HepG2 (cell line): ENCODE data around the gene SMAP1. TPM values are rescaled to one million over a fixed set of nuclear protein-coding genes. Genes with fewer than 3 reads are reported as not detected.

Experiments
- ATAC-seq: fragments of 200-7000 bp; cut with Tn5 transposase; 3 replicates; pipeline ENCODE4 v1.9.1; 2020; ENCODE audit warnings: mild to moderate bottlenecking, moderate library complexity
- BruUV-seq: library from RNA; stranded (reverse); fragments of 400-500 nt; replicated peaks from 2 replicates; lab custom pipeline; 2021; lab: Mats Ljungman, UMichigan
- CTCF ChIA-PET: fragments of 300-600 bp; formaldehyde crosslinking; extraction: SDS; loops from one replicate; lab custom pipeline; 2021; ENCODE audit warnings: low total read pairs, inconsistent platforms, low intra/inter-chr PET ratio; lab: Yijun Ruan, JAX
- POLR2A ChIA-PET: fragments of 350-600 bp; sonication (Branson Sonifier 250); formaldehyde crosslinking; loops from one replicate; lab custom pipeline; 2020; ENCODE audit warnings: antibody characterized with exemption, inconsistent platforms; lab: Yijun Ruan, JAX
- DNase-seq: peaks from one replicate; pipeline ENCODE4 v3.0.0-alpha.2; 2015; ENCODE audit warnings: low spot score
- FAIRE-seq: peaks from 3 replicates; lab custom pipeline; 2011; peaks lifted over from hg19 to GRCh38; lab: Jason Lieb, UNC
- H2AFZ ChIP-seq: one replicate; pipeline ENCODE4 v1.6.1; 2011; ENCODE audit warnings: low read length, inconsistent platforms
- H3K27ac ChIP-seq: fragments of 300-600 bp; 3 replicates; pipeline ENCODE4 v1.8.0; 2011; ENCODE audit warnings: mixed run types, mild to moderate bottlenecking, mixed read lengths, low read length, inconsistent platforms; ENCODE audit not compliant: insufficient read depth; ENCODE audit errors: extremely low read length
- H3K27me3 ChIP-seq, 2 experiments: fragments of 200-600 bp in 1 of 2; 2 replicates in 1 of 2; 3 replicates in 1 of 2; pipeline versions ENCODE4 v1.6.0 to v1.8.0; 2011; ENCODE audit warnings: low read length in 2 of 2, mild to moderate bottlenecking in 2 of 2, moderate library complexity in 2 of 2, inconsistent platforms in 1 of 2; ENCODE audit not compliant: insufficient read depth in 2 of 2, control insufficient read depth in 1 of 2
- H3K36me3 ChIP-seq, 2 experiments: fragments of 200-600 bp in 1 of 2; replicated peaks in 1 of 2; 2 replicates in 1 of 2; 3 replicates in 1 of 2; pipeline versions ENCODE4 v1.5.1 to v1.8.0; 2011; ENCODE audit warnings: low read length in 2 of 2, inconsistent platforms in 1 of 2; ENCODE audit not compliant: insufficient read depth in 2 of 2, control insufficient read depth in 1 of 2
- H3K4me1 ChIP-seq: 2 replicates; pipeline ENCODE4 v1.5.1; 2012; ENCODE audit warnings: low read length, inconsistent platforms; ENCODE audit not compliant: insufficient read depth
- H3K4me2 ChIP-seq: 2 replicates; pipeline ENCODE4 v1.6.0; 2011; ENCODE audit warnings: low read depth, low read length, inconsistent platforms
- H3K4me3 ChIP-seq, 3 experiments: fragments of 200-600 bp in 1 of 3; sonication (generic), shearing (Covaris generic) in 1 of 3; replicated peaks in 1 of 3; 2 replicates each; pipeline ENCODE4 v1.5.1; 2011 to 2016; ENCODE audit warnings: low read length in 3 of 3, inconsistent platforms in 2 of 3, low read depth in 2 of 3, mild to moderate bottlenecking in 2 of 3, control low read depth in 1 of 3, mixed read lengths in 1 of 3; ENCODE audit not compliant: insufficient read depth in 1 of 3
- H3K79me2 ChIP-seq: one replicate; pipeline ENCODE4 v1.6.1; 2011; ENCODE audit warnings: low read length, inconsistent platforms; ENCODE audit not compliant: insufficient read depth
- H3K9ac ChIP-seq: 2 replicates; pipeline ENCODE4 v1.6.0; 2011; ENCODE audit warnings: mild to moderate bottlenecking, low read depth, low read length, inconsistent platforms; ENCODE audit not compliant: insufficient read depth
- H3K9me3 ChIP-seq: 2 replicates; pipeline ENCODE4 v1.5.1; 2012; ENCODE audit warnings: mild to moderate bottlenecking, low read length
- H4K20me1 ChIP-seq: 2 replicates; pipeline ENCODE4 v1.6.0; 2011; ENCODE audit warnings: inconsistent platforms, mild to moderate bottlenecking, low read length, moderate library complexity; ENCODE audit not compliant: insufficient read depth
- BRCA1 ChIP-seq: sonication (generic); formaldehyde crosslinking; IDR thresholded peaks from 2 replicates; pipeline ENCODE4 v1.4.0; 2020; ENCODE audit warnings: missing genetic modification reagents
- MAZ ChIP-seq, 2 experiments: sonication (generic) in 1 of 2; formaldehyde crosslinking in 1 of 2; IDR thresholded peaks; 2 replicates each; pipeline versions ENCODE4 v1.5.0 to v1.6.1; 2012 to 2020; ENCODE audit warnings: low read depth in 2 of 2, mild to moderate bottlenecking in 2 of 2, borderline replicate concordance in 1 of 2, improper control_type of control experiment in 1 of 2, low read length in 1 of 2, missing genetic modification reagents in 1 of 2, moderate library complexity in 1 of 2
- NRL ChIP-seq: sonication (generic); formaldehyde crosslinking; IDR thresholded peaks from 2 replicates; pipeline ENCODE4 v1.5.0; 2020; ENCODE audit warnings: missing genetic modification reagents, mild to moderate bottlenecking, moderate library complexity, borderline replicate concordance
- POLR2AphosphoS2 ChIP-seq: IDR thresholded peaks from 2 replicates; pipeline ENCODE4 v1.6.1; 2011; ENCODE audit warnings: low read depth, low read length, improper control_type of control experiment
- ZBTB33 ChIP-seq: sonication (generic); formaldehyde crosslinking; IDR thresholded peaks from 2 replicates; pipeline ENCODE4 v1.4.0; 2020; ENCODE audit warnings: missing genetic modification reagents
- ZNF260 ChIP-seq: sonication (generic); formaldehyde crosslinking; IDR thresholded peaks from 2 replicates; pipeline ENCODE4 v1.4.0; 2020; ENCODE audit warnings: missing genetic modification reagents, low read depth, mild to moderate bottlenecking, borderline replicate concordance
- ZZZ3 ChIP-seq: sonication (generic); formaldehyde crosslinking; IDR thresholded peaks from 2 replicates; pipeline ENCODE4 v1.4.0; 2020; ENCODE audit warnings: missing genetic modification reagents, mild to moderate bottlenecking, borderline replicate concordance
- WGBS: methylation state at CpG from one replicate; pipeline ENCODE4 v1.1.6; 2017; ENCODE audit warnings: low lambda C conversion rate; 5-methylcytosine and 5-hydroxymethylcytosine counted together
- in situ Hi-C: cut with HindIII; loops from 2 replicates; pipeline ENCODE4 v1.10.0; 2017; ENCODE audit warnings: low pct_unique_long_range_greater_than_20kb; ENCODE audit not compliant: extremely low pct_ligation_motif_present
- intact Hi-C: fragments of 100-400 bp; cut with micrococcal nuclease; formaldehyde crosslinking; loops from one replicate; pipeline ENCODE4 v1.10.0; 2022; ENCODE audit not compliant: unreplicated experiment
- polyA plus RNA-seq, 8 experiments: library from polyadenylated mRNA; depleted of rRNA in 3 of 8; stranded (reverse) in 7 of 8; unstranded in 1 of 8; fragments of >200 nt; fragmentation: Illumina TruSeq in 4 of 8; extraction: Trizol in 4 of 8; gene quantifications; 2 replicates each; pipeline versions ENCODE4 v1.2.1 to v1.2.3, GENCODE V29; 2011 to 2016; ENCODE audit warnings: low read depth in 4 of 8, missing spikeins in 1 of 8, mixed read lengths in 1 of 8; ENCODE audit not compliant: insufficient read depth in 1 of 8
- total RNA-seq, 5 experiments: library from RNA; depleted of rRNA; stranded (reverse); fragments of >200 nt; fragmentation: Illumina TruSeq; extraction: Trizol; gene quantifications; 2 replicates each; pipeline ENCODE4 v1.2.3, GENCODE V29; 2016; ENCODE audit warnings: low read depth in 1 of 5

The SMAP1 gene
- total and polyA plus RNA-seq, 2 of the 13 experiments (the other 11 are each of a cell fraction or from before 2014, with no cell fraction given), result 13.4 to 17.8 TPM

- 86% methylated on average over 3 of the region's 3 CpGs for WGBS
- CTCF ChIA-PET, result no interaction called here
- no peak for FAIRE-seq
- H3K9ac ChIP-seq, result no peak overlapping the region
- peaks cover 6% of the 10 kb centered on the region; the same call in 1 of the 2 replicates for H3K4me1 ChIP-seq
- no peak for TF ChIP-seq NRL (CRISPR knock-in tag)
- no peak for TF ChIP-seq POLR2AphosphoS2
- TF ChIP-seq ZNF260 (CRISPR knock-in tag), result no peak
- TF ChIP-seq ZBTB33 (CRISPR knock-in tag), result no peak
- TF ChIP-seq BRCA1, result no peak
- no peak for TF ChIP-seq MAZ (IDR thresholded peaks at IDR 0.05; ENCODE audit: borderline replicate concordance, low read depth, low read length)
- no peak for TF ChIP-seq MAZ (CRISPR knock-in tag; IDR thresholded peaks at IDR 0.05; ENCODE audit: low read depth)
- no peak for TF ChIP-seq ZZZ3
- ATAC-seq, result no peak
- H3K27ac ChIP-seq, result no peak overlapping the region
- H3K27me3 ChIP-seq, result no peaks in the 10 kb centered on the region
- no peaks in the 10 kb centered on the region for H3K36me3 ChIP-seq
- POLR2A ChIA-PET, result no interaction called here
- DNase-seq, result no peak
- H3K9me3 ChIP-seq, result no peaks in the 10 kb centered on the region
- in situ Hi-C loops (no loop called here), intact Hi-C loops (no loop called here)
- no peak overlapping the region for H2AFZ ChIP-seq
- no peak overlapping the region for H3K4me3 ChIP-seq
- no TSS peak for BruUV-seq
- H4K20me1 ChIP-seq, result no peaks in the 10 kb centered on the region
- H3K4me2 ChIP-seq, result no peak overlapping the region
- no peaks in the 10 kb centered on the region for H3K79me2 ChIP-seq
Observed at GRCh38 chr6:70725817-70726415, 58.2 kb downstream of the SMAP1 start.
